Activated CD4-positive, alpha-beta memory T cell treated with anti-CD3 and anti-CD28 coated beads for 36 hours (primary cell): ENCODE data around the gene TREML4. TPM values are rescaled to one million over a fixed set of nuclear protein-coding genes. Genes with fewer than 3 reads are reported as not detected.

Experiments
- CTCF ChIA-PET: fragments of 350-600 bp; sonication (Branson Sonifier 250); formaldehyde crosslinking; loops from one replicate; lab custom pipeline; 2021; ENCODE audit warnings: antibody characterized with exemption, inconsistent platforms; lab: Charles Lee
- POLR2A ChIA-PET: fragments of 350-600 bp; sonication (Branson Sonifier 250); formaldehyde crosslinking; loops from one replicate; lab custom pipeline; 2021; ENCODE audit warnings: antibody characterized with exemption; lab: Charles Lee
- DNase-seq: peaks from one replicate; pipeline ENCODE4 v3.0.0-alpha.2; 2020
- H3K27ac Mint-ChIP-seq: one replicate; pipeline ENCODE4 v1.8.0; 2021; ENCODE audit warnings: mixed read lengths
- H3K27me3 Mint-ChIP-seq: one replicate; pipeline ENCODE4 v1.8.0; 2021; ENCODE audit warnings: mixed read lengths
- H3K36me3 Mint-ChIP-seq: one replicate; pipeline ENCODE4 v1.8.0; 2021; ENCODE audit warnings: mixed read lengths
- H3K4me1 Mint-ChIP-seq: one replicate; pipeline ENCODE4 v1.8.0; 2021; ENCODE audit warnings: low read depth, mixed read lengths
- H3K4me3 Mint-ChIP-seq: one replicate; pipeline ENCODE4 v1.8.0; 2021; ENCODE audit warnings: mild to moderate bottlenecking, mixed read lengths
- H3K9me3 Mint-ChIP-seq: one replicate; pipeline ENCODE4 v1.8.0; 2021; ENCODE audit warnings: mixed read lengths
- intact Hi-C: fragments of 100-400 bp; cut with micrococcal nuclease; formaldehyde crosslinking; loops from one replicate; pipeline ENCODE4 v1.15.1; 2023
- total RNA-seq, 2 experiments: library from RNA; stranded (reverse); gene quantifications; one replicate each; pipeline ENCODE4 v1.2.3, GENCODE V29; 2021

The TREML4 gene
- total RNA-seq, 2 experiments from 2014 or later = not detected

- intact Hi-C loops = no loop called here
- peaks cover 10% of the 10 kb centered on the region for H3K9me3 Mint-ChIP-seq
- H3K27me3 Mint-ChIP-seq = no peaks in the 10 kb centered on the region
- ChIA-PET CTCF (interaction anchor here (1.2 to 1.4 kb wide), 2 partner anchors 18 to 28 kb away, joined by 3 read pairs; no protein-coding TSS in a partner anchor), POLR2A (no interaction called here)
- H3K4me1 Mint-ChIP-seq = peaks cover 10% of the 10 kb centered on the region
- no peak for DNase-seq
- H3K27ac Mint-ChIP-seq = peak overlapping the region; percentile 11
- H3K4me3 Mint-ChIP-seq = no peak overlapping the region
- H3K36me3 Mint-ChIP-seq = peaks cover 4% of the 10 kb centered on the region
Observed at GRCh38 chr6:41209547-41210320, 18.4 kb upstream of the TREML4 start.

DNA sequence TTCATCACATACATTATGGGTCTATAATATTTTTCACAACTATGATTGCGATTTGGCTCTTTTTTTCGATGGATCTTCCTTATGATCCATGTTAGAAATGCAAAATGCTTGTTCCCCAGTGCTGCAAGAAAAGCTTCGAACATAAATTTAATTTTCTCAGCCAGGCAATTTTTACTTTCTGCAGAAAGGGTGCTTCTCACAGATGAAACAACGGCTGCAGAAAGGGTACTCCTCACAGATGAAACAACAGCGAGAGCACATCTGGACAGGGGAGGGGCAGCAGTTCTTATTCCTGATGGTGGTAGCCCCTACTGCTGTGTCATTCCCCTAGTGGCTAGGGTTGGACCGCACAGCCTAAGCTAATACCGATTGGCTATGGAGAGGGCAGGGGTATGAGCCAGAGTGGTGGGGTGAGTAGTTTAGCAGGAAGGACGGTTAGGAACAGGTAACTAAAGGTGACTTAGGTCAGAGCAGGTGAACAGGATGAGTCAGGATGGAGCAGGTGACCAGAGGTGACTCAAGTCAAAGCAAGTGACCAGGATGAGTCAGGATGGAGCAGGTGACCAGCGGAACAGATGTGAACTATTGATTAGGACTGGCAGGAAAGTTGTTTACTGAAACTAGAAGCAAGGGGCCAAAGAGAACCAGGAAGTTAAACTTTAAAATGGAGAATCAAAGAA, 13.4 kb upstream of the TREML4 start:
- CTCF ChIA-PET = no interaction called here
- H3K27me3 Mint-ChIP-seq = peaks cover 3% of the 10 kb centered on the region
- no peak overlapping the region for H3K27ac Mint-ChIP-seq
- no peaks in the 10 kb centered on the region for H3K4me1 Mint-ChIP-seq
- H3K9me3 Mint-ChIP-seq = peaks cover 16% of the 10 kb centered on the region
- intact Hi-C loops = no loop called here
- DNase-seq = peak; percentile 21
- H3K4me3 Mint-ChIP-seq = no peak overlapping the region
- H3K36me3 Mint-ChIP-seq = peaks cover 7% of the 10 kb centered on the region
- POLR2A ChIA-PET = no interaction called here

DNA sequence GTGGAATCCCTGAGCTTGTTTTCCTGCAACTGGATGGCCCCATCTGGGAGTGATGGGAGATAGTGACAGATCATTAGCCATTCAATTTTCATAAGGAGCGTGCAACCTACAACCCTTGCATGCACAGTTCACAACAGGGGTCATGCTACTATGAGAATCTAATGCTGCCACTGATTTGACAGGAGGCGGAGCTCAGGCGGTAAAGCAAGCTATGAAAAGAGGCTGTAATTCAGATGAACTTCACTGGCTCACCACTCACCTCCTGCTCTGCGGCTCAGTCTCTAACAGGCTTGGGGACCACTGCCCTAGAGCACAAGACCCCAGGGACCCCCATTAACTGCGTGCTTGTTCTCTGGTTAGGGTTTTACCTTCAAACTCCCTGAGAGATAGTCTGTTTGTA, 12.4 kb upstream of the TREML4 start:
- no peak overlapping the region for H3K4me3 Mint-ChIP-seq
- intact Hi-C loops = no loop called here
- POLR2A ChIA-PET = no interaction called here
- CTCF ChIA-PET = no interaction called here
- H3K27me3 Mint-ChIP-seq = peaks cover 3% of the 10 kb centered on the region
- no peaks in the 10 kb centered on the region for H3K4me1 Mint-ChIP-seq
- H3K27ac Mint-ChIP-seq = no peak overlapping the region
- peaks cover 22% of the 10 kb centered on the region for H3K9me3 Mint-ChIP-seq
- no peak for DNase-seq
- H3K36me3 Mint-ChIP-seq = peaks cover 7% of the 10 kb centered on the region

DNA sequence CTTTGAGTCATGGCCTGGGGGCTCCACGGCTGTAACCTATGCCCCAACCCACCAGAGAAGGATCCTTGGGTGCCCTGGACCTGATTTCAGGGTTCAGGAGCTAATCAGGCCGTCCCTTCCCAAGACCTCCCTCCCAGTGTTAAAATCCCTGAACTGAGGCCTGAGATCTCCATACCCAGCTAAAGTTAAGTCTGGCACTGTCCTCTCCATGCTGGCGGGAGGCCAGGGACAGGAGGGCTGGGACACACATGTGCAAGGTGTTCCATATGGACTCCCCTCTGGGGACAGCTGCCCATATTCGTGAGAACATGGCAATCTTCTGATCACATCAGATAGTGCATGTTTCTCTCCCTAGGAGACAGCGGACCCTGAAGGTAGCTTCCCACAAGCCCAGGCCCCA, 11.5 kb upstream of the TREML4 start:
- no peak overlapping the region for H3K27ac Mint-ChIP-seq
- intact Hi-C loops = no loop called here
- ChIA-PET CTCF (no interaction called here), POLR2A (no interaction called here)
- peaks cover 24% of the 10 kb centered on the region for H3K9me3 Mint-ChIP-seq
- peaks cover 7% of the 10 kb centered on the region for H3K36me3 Mint-ChIP-seq
- peaks cover 3% of the 10 kb centered on the region for H3K27me3 Mint-ChIP-seq
- H3K4me3 Mint-ChIP-seq = no peak overlapping the region
- no peaks in the 10 kb centered on the region for H3K4me1 Mint-ChIP-seq
- DNase-seq = no peak

DNA sequence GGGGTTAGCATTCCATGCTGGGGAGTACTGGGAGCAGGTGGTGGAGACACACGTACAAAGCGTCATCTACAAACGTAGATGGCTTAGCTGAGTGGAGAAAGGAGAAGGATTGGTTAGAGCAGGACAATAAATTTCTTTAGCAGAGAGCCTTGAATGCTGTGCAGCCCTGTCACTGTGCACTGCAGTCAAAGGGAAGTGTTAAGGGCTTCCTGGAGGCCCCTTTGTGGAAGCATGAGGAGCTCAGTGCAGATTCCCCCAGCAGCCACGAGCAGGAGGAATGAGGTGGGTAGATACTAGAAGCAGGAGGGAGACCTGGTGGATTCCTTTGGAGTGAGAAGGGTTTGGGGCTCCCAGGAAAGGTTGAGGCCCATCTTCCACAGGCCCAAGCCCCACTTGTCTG, 6.1 kb upstream of the TREML4 start:
- H3K4me3 Mint-ChIP-seq = no peak overlapping the region
- ChIA-PET CTCF (no interaction called here), POLR2A (no interaction called here)
- peaks cover 1% of the 10 kb centered on the region for H3K27me3 Mint-ChIP-seq
- intact Hi-C loops = no loop called here
- H3K36me3 Mint-ChIP-seq = no peaks in the 10 kb centered on the region
- H3K27ac Mint-ChIP-seq = no peak overlapping the region
- no peak for DNase-seq
- peaks cover 8% of the 10 kb centered on the region for H3K9me3 Mint-ChIP-seq
- H3K4me1 Mint-ChIP-seq = no peaks in the 10 kb centered on the region

GRCh38 chr6:41222513-41222912, 5.6 kb upstream of the TREML4 start:
- intact Hi-C loops = no loop called here
- CTCF ChIA-PET = no interaction called here
- no peaks in the 10 kb centered on the region for H3K4me1 Mint-ChIP-seq
- no peaks in the 10 kb centered on the region for H3K36me3 Mint-ChIP-seq
- POLR2A ChIA-PET = no interaction called here
- H3K9me3 Mint-ChIP-seq = peaks cover 8% of the 10 kb centered on the region
- H3K4me3 Mint-ChIP-seq = no peak overlapping the region
- no peak overlapping the region for H3K27ac Mint-ChIP-seq
- peak; percentile 21 for DNase-seq
- H3K27me3 Mint-ChIP-seq = peaks cover 2% of the 10 kb centered on the region

- ChIA-PET CTCF (interaction anchor here (0.9 kb wide), 1 partner anchor 95 kb away, joined by 4 read pairs; no protein-coding TSS in a partner anchor), POLR2A (no interaction called here)
- peaks cover 8% of the 10 kb centered on the region for H3K9me3 Mint-ChIP-seq
- no peak overlapping the region for H3K4me3 Mint-ChIP-seq
- no peaks in the 10 kb centered on the region for H3K36me3 Mint-ChIP-seq
- no peak overlapping the region for H3K27ac Mint-ChIP-seq
- intact Hi-C loops = no loop called here
- H3K27me3 Mint-ChIP-seq = peaks cover 7% of the 10 kb centered on the region
- DNase-seq = no peak
- H3K4me1 Mint-ChIP-seq = no peaks in the 10 kb centered on the region
Observed at GRCh38 chr6:41224800-41225199, 3.3 kb upstream of the TREML4 start.

DNA sequence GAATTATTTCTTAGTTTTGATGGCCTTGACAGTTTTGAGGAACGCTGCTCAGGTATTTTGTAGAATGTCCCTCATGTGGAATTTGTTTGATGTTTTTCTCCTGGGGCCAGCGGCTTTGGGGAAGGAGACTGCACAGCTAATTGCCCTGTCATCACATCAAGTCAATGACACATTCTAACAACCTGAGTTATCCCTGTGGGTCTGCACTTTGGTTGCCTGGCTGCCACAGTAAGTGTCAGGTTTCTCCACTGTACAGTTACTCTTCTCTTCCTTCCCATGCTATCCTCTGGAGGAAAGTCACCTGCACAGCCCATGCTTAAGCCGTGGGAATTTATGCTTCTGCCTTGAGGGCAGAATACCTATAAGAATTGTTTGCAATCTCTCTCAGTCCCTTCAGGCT, 1.4 kb upstream of the TREML4 start:
- ChIA-PET POLR2A (no interaction called here), CTCF (no interaction called here)
- no peaks in the 10 kb centered on the region for H3K9me3 Mint-ChIP-seq
- no peaks in the 10 kb centered on the region for H3K36me3 Mint-ChIP-seq
- H3K27ac Mint-ChIP-seq = no peak overlapping the region
- H3K27me3 Mint-ChIP-seq = peaks cover 7% of the 10 kb centered on the region
- H3K4me1 Mint-ChIP-seq = no peaks in the 10 kb centered on the region
- H3K4me3 Mint-ChIP-seq = no peak overlapping the region
- intact Hi-C loops = no loop called here
- DNase-seq = no peak

- CTCF ChIA-PET = no interaction called here
- intact Hi-C loops = no loop called here
- no peak overlapping the region for H3K27ac Mint-ChIP-seq
- peaks cover 7% of the 10 kb centered on the region for H3K27me3 Mint-ChIP-seq
- no peaks in the 10 kb centered on the region for H3K9me3 Mint-ChIP-seq
- H3K36me3 Mint-ChIP-seq = no peaks in the 10 kb centered on the region
- DNase-seq = no peak
- no peaks in the 10 kb centered on the region for H3K4me1 Mint-ChIP-seq
- POLR2A ChIA-PET = no interaction called here
- H3K4me3 Mint-ChIP-seq = no peak overlapping the region
Observed at GRCh38 chr6:41228616-41229015, 467 bp downstream of the TREML4 start.

GRCh38 chr6:41229721-41230120, 1.6 kb downstream of the TREML4 start:
- H3K4me3 Mint-ChIP-seq = no peak overlapping the region

DNA sequence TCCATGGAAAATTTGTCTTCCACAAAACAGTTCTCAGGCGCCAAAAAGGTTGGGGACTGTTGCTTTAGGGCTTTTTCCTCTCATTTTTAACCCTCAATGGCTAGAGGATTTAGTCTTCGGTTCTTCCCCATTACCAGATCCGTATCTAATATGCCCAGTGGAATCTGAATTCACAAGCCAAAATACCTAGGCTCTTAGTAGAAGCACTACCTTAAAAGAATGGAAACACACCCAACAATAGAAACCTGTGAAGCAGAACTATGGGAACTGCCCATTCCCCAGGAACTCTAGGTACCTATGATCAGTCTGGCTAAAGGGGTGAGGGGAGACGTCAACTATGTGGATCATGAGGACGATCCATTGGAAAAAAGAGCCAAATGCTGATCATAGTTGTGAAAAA, 3.1 kb downstream of the TREML4 start:
- CTCF ChIA-PET = no interaction called here
- Mint-ChIP-seq H3K27ac (no peak overlapping the region), H3K4me3 (no peak overlapping the region), H3K9me3 (no peaks in the 10 kb centered on the region), H3K36me3 (no peaks in the 10 kb centered on the region), H3K4me1 (no peaks in the 10 kb centered on the region), H3K27me3 (peaks cover 7% of the 10 kb centered on the region)
- no peak for DNase-seq
- POLR2A ChIA-PET = no interaction called here
- intact Hi-C loops = no loop called here

More at GRCh38 chr6:41229721-41230120, 1.6 kb downstream of the TREML4 start:
- H3K36me3 Mint-ChIP-seq = no peaks in the 10 kb centered on the region
- H3K4me1 Mint-ChIP-seq = no peaks in the 10 kb centered on the region
- DNase-seq = no peak
- H3K27ac Mint-ChIP-seq = no peak overlapping the region
- ChIA-PET CTCF (no interaction called here), POLR2A (no interaction called here)
- no peaks in the 10 kb centered on the region for H3K9me3 Mint-ChIP-seq
- intact Hi-C loops = no loop called here
- H3K27me3 Mint-ChIP-seq = peaks cover 7% of the 10 kb centered on the region

DNA sequence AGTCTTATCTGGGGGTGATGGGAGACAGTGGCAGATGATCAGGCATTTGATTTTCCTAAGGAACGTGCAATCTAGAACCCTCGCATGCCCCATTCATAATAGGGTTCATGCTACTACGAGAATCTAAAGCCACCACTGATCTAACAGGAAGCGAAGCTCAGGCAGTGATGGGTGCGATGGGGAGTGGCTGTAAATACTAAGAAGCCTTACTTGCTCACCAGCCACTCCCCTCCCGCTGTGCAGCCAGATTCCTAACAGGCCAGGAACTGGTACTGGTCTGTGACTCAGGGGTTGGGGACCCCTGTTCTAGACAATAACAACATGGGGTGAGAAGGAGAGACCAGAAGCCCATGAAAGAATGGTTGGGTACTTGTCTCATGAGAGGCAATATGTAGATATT, 4.5 kb downstream of the TREML4 start:
- DNase-seq = no peak
- Mint-ChIP-seq H3K4me1 (no peaks in the 10 kb centered on the region), H3K4me3 (no peak overlapping the region), H3K9me3 (no peaks in the 10 kb centered on the region), H3K27ac (no peak overlapping the region), H3K27me3 (peaks cover 8% of the 10 kb centered on the region), H3K36me3 (no peaks in the 10 kb centered on the region)
- ChIA-PET CTCF (interaction anchor here (0.9 kb wide), 1 partner anchor 50 kb away, joined by 3 read pairs; no protein-coding TSS in a partner anchor), POLR2A (no interaction called here)
- intact Hi-C loops = no loop called here
